HG03025 (cell line): ENCODE data around the gene SNPH.

ENCODE experiments used
- ATAC-seq: cut with Tn5 transposase; IDR thresholded peaks from one replicate; pipeline ENCODE4 v1.9.1; 2021; ENCODE audit warnings: mild to moderate bottlenecking, moderate library complexity; ENCODE audit not compliant: unreplicated experiment, low FRiP score

Gene SNPH

DNA sequence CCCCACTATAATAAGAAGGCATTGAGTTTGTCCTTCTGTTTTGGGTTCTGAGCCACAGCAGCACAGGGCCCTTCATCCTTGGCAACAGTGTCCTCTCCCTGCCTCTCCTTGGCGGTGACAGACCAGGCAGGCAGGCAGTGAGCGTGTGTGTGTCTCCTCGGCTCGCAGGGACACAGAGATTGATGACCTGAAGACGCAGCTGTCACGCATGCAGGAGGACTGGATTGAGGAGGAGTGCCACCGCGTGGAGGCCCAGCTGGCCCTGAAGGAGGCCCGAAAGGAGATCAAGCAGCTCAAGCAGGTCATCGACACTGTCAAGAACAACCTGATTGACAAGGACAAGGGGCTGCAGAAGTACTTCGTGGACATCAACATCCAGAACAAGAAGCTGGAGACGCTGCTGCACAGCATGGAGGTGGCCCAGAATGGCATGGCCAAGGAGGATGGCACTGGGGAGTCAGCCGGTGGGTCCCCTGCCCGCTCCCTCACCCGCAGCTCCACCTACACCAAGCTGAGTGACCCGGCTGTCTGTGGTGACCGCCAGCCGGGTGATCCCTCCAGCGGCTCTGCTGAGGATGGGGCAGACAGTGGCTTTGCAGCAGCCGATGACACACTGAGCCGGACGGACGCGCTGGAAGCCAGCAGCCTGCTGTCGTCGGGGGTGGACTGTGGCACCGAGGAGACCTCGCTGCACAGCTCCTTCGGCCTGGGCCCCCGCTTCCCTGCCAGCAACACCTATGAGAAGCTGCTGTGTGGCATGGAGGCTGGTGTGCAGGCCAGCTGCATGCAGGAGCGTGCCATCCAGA is 38.8 kb downstream of the SNPH start:
- ATAC-seq: no peak

GRCh38 chr20:1305712-1306111 is 39.6 kb downstream of the SNPH start:
- no peak for ATAC-seq

- no peak for ATAC-seq
These were observed 40.4 kb downstream of the SNPH start for GRCh38 chr20:1306316-1307135.

- no peak for ATAC-seq
These were observed 41.1 kb downstream of the SNPH start for GRCh38 chr20:1307171-1307570.

- ATAC-seq: no peak
These were observed 41.5 kb downstream of the SNPH start for GRCh38 chr20:1307571-1307971.

GRCh38 chr20:1308067-1308701 is 42.1 kb downstream of the SNPH start:
- no peak for ATAC-seq

- ATAC-seq: no peak
These were observed 42.6 kb downstream of the SNPH start for GRCh38 chr20:1308702-1309095.

GRCh38 chr20:1309439-1309847 is 43.3 kb downstream of the SNPH start:
- ATAC-seq: no peak

- no peak for ATAC-seq
These were observed 44.0 kb downstream of the SNPH start for GRCh38 chr20:1310071-1310470.

- no peak for ATAC-seq
These were observed 44.6 kb downstream of the SNPH start for GRCh38 chr20:1310506-1311190.

- ATAC-seq: no peak
These were observed 46.2 kb downstream of the SNPH start for GRCh38 chr20:1312308-1312707.

GRCh38 chr20:1312904-1313235 is 46.8 kb downstream of the SNPH start:
- no peak for ATAC-seq

GRCh38 chr20:1313236-1313964 is 47.3 kb downstream of the SNPH start:
- ATAC-seq: no peak

GRCh38 chr20:1315804-1316203 is 49.7 kb downstream of the SNPH start:
- ATAC-seq: no peak

GRCh38 chr20:1317545-1318255 is 51.6 kb downstream of the SNPH start:
- ATAC-seq: no peak

- ATAC-seq: no peak
These were observed 53.0 kb downstream of the SNPH start for GRCh38 chr20:1319051-1319450.

GRCh38 chr20:1319462-1319861 is 53.4 kb downstream of the SNPH start:
- ATAC-seq: no peak

GRCh38 chr20:1320016-1320415 is 53.9 kb downstream of the SNPH start:
- ATAC-seq: no peak

DNA sequence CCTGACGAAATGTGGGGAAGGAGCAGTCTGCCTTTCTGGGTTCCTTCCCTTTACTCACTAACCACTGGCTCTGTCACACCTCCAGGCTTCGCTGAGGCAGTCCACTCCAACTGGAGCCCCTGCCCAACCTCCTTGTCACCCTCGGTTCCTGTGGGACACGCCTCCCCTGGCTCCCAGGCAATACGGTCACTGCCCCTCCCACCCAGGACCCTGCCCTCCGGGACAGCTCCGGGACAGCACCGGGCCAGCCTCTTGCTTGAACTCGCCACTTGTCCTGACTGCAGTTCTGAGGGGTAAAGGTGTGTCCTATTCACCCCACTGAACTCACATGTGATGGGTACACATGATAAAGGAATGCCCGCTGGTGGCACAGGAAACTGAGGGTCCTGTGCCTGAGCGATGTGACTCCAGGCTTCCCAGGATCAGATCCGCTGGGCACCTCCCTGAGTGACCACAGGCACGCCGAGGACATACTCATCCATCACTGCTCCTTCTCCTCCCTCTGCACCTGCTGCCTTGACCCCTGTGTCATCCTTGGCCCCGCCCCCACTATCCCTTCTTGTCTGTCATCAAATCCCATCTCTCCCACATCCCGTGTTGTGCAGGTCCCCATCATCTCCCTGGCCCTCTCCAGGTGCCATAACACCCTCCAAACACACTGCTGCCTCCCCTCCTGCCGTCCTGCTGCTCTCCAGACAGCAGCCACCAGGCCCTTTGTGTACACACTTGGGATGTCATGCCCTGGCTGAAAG is 55.0 kb downstream of the SNPH start:
- ATAC-seq: no peak
